EH (cell line): ENCODE results near the gene SLC25A12.

Experiments used
- DNase-seq: peaks from one replicate; pipeline ENCODE4 v3.0.0-alpha.2; 2015; ENCODE audit warnings: low read depth

Gene SLC25A12

GRCh38 chr2:171883275-171883893 is 10.7 kb downstream of the SLC25A12 start:
- no peak for DNase-seq

- peak; percentile 9 for DNase-seq
Observed at GRCh38 chr2:171882089-171882769, 11.8 kb downstream of the SLC25A12 start.

GRCh38 chr2:171880774-171881173 is 13.3 kb downstream of the SLC25A12 start:
- no peak for DNase-seq

GRCh38 chr2:171879865-171880264 is 14.2 kb downstream of the SLC25A12 start:
- DNase-seq, result no peak

- peak; percentile 65 for DNase-seq
Observed at GRCh38 chr2:171878481-171878993, 15.5 kb downstream of the SLC25A12 start.

GRCh38 chr2:171874963-171875362 is 19.1 kb downstream of the SLC25A12 start:
- no peak for DNase-seq

GRCh38 chr2:171874517-171874916 is 19.5 kb downstream of the SLC25A12 start:
- DNase-seq, result no peak

- no peak for DNase-seq
Observed at GRCh38 chr2:171864357-171864985, 29.6 kb downstream of the SLC25A12 start.

- DNase-seq, result no peak
Observed at GRCh38 chr2:171862501-171862900, 31.5 kb downstream of the SLC25A12 start.

GRCh38 chr2:171858397-171858958 is 35.6 kb downstream of the SLC25A12 start:
- peak; percentile 50 for DNase-seq

GRCh38 chr2:171855401-171855800 is 38.6 kb downstream of the SLC25A12 start:
- peak; percentile 77 for DNase-seq

GRCh38 chr2:171852366-171852888 is 41.6 kb downstream of the SLC25A12 start:
- peak; percentile 47 for DNase-seq

GRCh38 chr2:171847627-171848026 is 46.4 kb downstream of the SLC25A12 start:
- DNase-seq, result no peak

GRCh38 chr2:171846894-171847293 is 47.1 kb downstream of the SLC25A12 start:
- DNase-seq, result no peak

GRCh38 chr2:171841996-171842395 is 52.0 kb downstream of the SLC25A12 start:
- DNase-seq, result no peak

GRCh38 chr2:171837736-171838135 is 56.3 kb downstream of the SLC25A12 start:
- peak; percentile 21 for DNase-seq

- DNase-seq, result peak; percentile 33
Observed at GRCh38 chr2:171836146-171836910, 57.7 kb downstream of the SLC25A12 start.

- no peak for DNase-seq
Observed at GRCh38 chr2:171835386-171835785, 58.7 kb downstream of the SLC25A12 start.

- no peak for DNase-seq
Observed at GRCh38 chr2:171834286-171834685, 59.8 kb downstream of the SLC25A12 start.

- DNase-seq, result no peak
Observed at GRCh38 chr2:171832489-171832888, 61.6 kb downstream of the SLC25A12 start.

GRCh38 chr2:171830039-171830438 is 64.0 kb downstream of the SLC25A12 start:
- DNase-seq, result no peak

- DNase-seq, result peak; percentile 63
Observed at GRCh38 chr2:171824086-171824485, 70.0 kb downstream of the SLC25A12 start.
